ENCODE data around the gene COG2. TPM values are rescaled to one million over a fixed set of nuclear protein-coding genes. Genes with fewer than 3 reads are reported as not detected.
"Not testable (repeated sequence)": the region's sequence is repeated elsewhere in the genome, so short reads cannot be mapped to it uniquely, and the experiment has no call there.

The COG2 gene
- total RNA-seq = 32.4 and 36.8 TPM in 2 replicates

GRCh38 chr1:230642263-230642959, at the start of gene COG2:
TSS of gene COG2 (plus strand) at chr1:230642481. CDS start at chr1:230642607, 126 bp downstream.
- intact Hi-C loops (cut with micrococcal nuclease) = loop anchor here (1.0 to 10.0 kb wide), 12 partner anchors 110 to 1085 kb away; partner anchors contain the start of genes ABCB10, ARV1, C1orf198 and EGLN1

GRCh38 chr1:230592848-230593414, 49.4 kb upstream of the COG2 start:
- intact Hi-C loops (cut with micrococcal nuclease) = no loop called here

- intact Hi-C loops (cut with micrococcal nuclease) = no loop called here
These were observed 48.0 kb upstream of the COG2 start for GRCh38 chr1:230594214-230594773.

- intact Hi-C loops (cut with micrococcal nuclease) = no loop called here
These were observed 47.1 kb upstream of the COG2 start for GRCh38 chr1:230595181-230595580.

- intact Hi-C loops (cut with micrococcal nuclease) = no loop called here
These were observed 46.0 kb upstream of the COG2 start for GRCh38 chr1:230596306-230596705.

GRCh38 chr1:230598745-230599144, 43.5 kb upstream of the COG2 start:
- intact Hi-C loops (cut with micrococcal nuclease) = no loop called here

GRCh38 chr1:230599926-230600656, 42.2 kb upstream of the COG2 start:
- intact Hi-C loops (cut with micrococcal nuclease) = no loop called here

- intact Hi-C loops (cut with micrococcal nuclease) = not testable (repeated sequence)
These were observed 41.5 kb upstream of the COG2 start for GRCh38 chr1:230600657-230601400.

- intact Hi-C loops (cut with micrococcal nuclease) = no loop called here
These were observed 33.1 kb upstream of the COG2 start for GRCh38 chr1:230609208-230609607.

- intact Hi-C loops (cut with micrococcal nuclease) = no loop called here
These were observed 31.7 kb upstream of the COG2 start for GRCh38 chr1:230610589-230610988.

GRCh38 chr1:230611128-230611877, 31.0 kb upstream of the COG2 start:
- intact Hi-C loops (cut with micrococcal nuclease) = no loop called here

GRCh38 chr1:230611878-230612235, 30.4 kb upstream of the COG2 start:
- intact Hi-C loops (cut with micrococcal nuclease) = no loop called here

GRCh38 chr1:230612651-230613050, 29.6 kb upstream of the COG2 start:
- intact Hi-C loops (cut with micrococcal nuclease) = no loop called here

- intact Hi-C loops (cut with micrococcal nuclease) = no loop called here
These were observed 28.2 kb upstream of the COG2 start for GRCh38 chr1:230614121-230614520.

- intact Hi-C loops (cut with micrococcal nuclease) = no loop called here
These were observed 23.7 kb upstream of the COG2 start for GRCh38 chr1:230618537-230618936.

- intact Hi-C loops (cut with micrococcal nuclease) = no loop called here
These were observed 21.5 kb upstream of the COG2 start for GRCh38 chr1:230620649-230621323.

- intact Hi-C loops (cut with micrococcal nuclease) = no loop called here
These were observed 20.8 kb upstream of the COG2 start for GRCh38 chr1:230621324-230622030.

- intact Hi-C loops (cut with micrococcal nuclease) = no loop called here
These were observed 20.1 kb upstream of the COG2 start for GRCh38 chr1:230622151-230622550.

GRCh38 chr1:230624097-230624713, 18.1 kb upstream of the COG2 start:
- intact Hi-C loops (cut with micrococcal nuclease) = no loop called here
